Mesothelial cell of epicardium (in vitro differentiated cells): ENCODE results near the gene OTOG. TPM values are rescaled to one million over a fixed set of nuclear protein-coding genes. Genes with fewer than 3 reads are reported as not detected.

ENCODE experiments used
- DNase-seq, 2 experiments: peaks; one replicate each; pipeline ENCODE4 v3.0.0; 2021; ENCODE audit warnings: low spot score in 2 of 2; ENCODE audit not compliant: unreplicated experiment in 2 of 2
- H3K27ac Mint-ChIP-seq: 2 replicates; pipeline ENCODE4 v1.8.0; 2021; ENCODE audit warnings: mixed read lengths
- H3K27me3 Mint-ChIP-seq: 2 replicates; pipeline ENCODE4 v1.8.0; 2021; ENCODE audit warnings: low read depth, mixed read lengths
- H3K36me3 Mint-ChIP-seq: 2 replicates; pipeline ENCODE4 v1.8.0; 2021; ENCODE audit warnings: mixed read lengths
- H3K4me1 Mint-ChIP-seq: 2 replicates; pipeline ENCODE4 v1.8.0; 2021; ENCODE audit warnings: mixed read lengths
- H3K4me3 Mint-ChIP-seq: 2 replicates; pipeline ENCODE4 v1.8.0; 2021; ENCODE audit warnings: mild to moderate bottlenecking, moderate library complexity, mixed read lengths
- H3K9me3 Mint-ChIP-seq: 2 replicates; pipeline ENCODE4 v1.8.0; 2021; ENCODE audit warnings: mixed read lengths
- CTCF ChIP-seq: fragments of 200-600 bp; sonication (generic); IDR thresholded peaks from one replicate; pipeline ENCODE4 v1.5.0; 2021; ENCODE audit warnings: antibody characterized with exemption; ENCODE audit not compliant: unreplicated experiment
- total RNA-seq: library from RNA; stranded (reverse); gene quantifications from 3 replicates; pipeline ENCODE4 v1.2.1, GENCODE V29; 2021

OTOG gene
- total RNA-seq, 1 donor from 2014 or later = 1.8 TPM

- DNase-seq = no peak
- peaks cover 4% of the 10 kb centered on the region for H3K4me1 Mint-ChIP-seq
- no peak overlapping the region for H3K27ac Mint-ChIP-seq
- H3K27me3 Mint-ChIP-seq = peaks cover 69% of the 10 kb centered on the region
- no peaks in the 10 kb centered on the region for H3K9me3 Mint-ChIP-seq
- no peak overlapping the region for H3K4me3 Mint-ChIP-seq
- TF ChIP-seq CTCF = no peak
- no peaks in the 10 kb centered on the region for H3K36me3 Mint-ChIP-seq
These were observed 6.3 kb upstream of the OTOG start for GRCh38 chr11:17540807-17541206.

- TF ChIP-seq CTCF = no peak
- no peak for DNase-seq
- Mint-ChIP-seq H3K9me3 (no peaks in the 10 kb centered on the region), H3K27me3 (peaks cover 71% of the 10 kb centered on the region), H3K36me3 (no peaks in the 10 kb centered on the region), H3K4me1 (peaks cover 4% of the 10 kb centered on the region), H3K27ac (no peak overlapping the region), H3K4me3 (no peak overlapping the region)
These were observed 5.7 kb upstream of the OTOG start for GRCh38 chr11:17541330-17541885.

GRCh38 chr11:17542249-17542648, 4.8 kb upstream of the OTOG start:
- no peak for DNase-seq
- H3K27me3 Mint-ChIP-seq = peaks cover 73% of the 10 kb centered on the region
- TF ChIP-seq CTCF = no peak

GRCh38 chr11:17543041-17543440, 4.0 kb upstream of the OTOG start:
- no peak overlapping the region for H3K4me3 Mint-ChIP-seq
- no peaks in the 10 kb centered on the region for H3K36me3 Mint-ChIP-seq
- DNase-seq = no peak
- H3K27me3 Mint-ChIP-seq = peaks cover 71% of the 10 kb centered on the region
- no peak for TF ChIP-seq CTCF
- peaks cover 15% of the 10 kb centered on the region for H3K4me1 Mint-ChIP-seq
- H3K27ac Mint-ChIP-seq = no peak overlapping the region
- no peaks in the 10 kb centered on the region for H3K9me3 Mint-ChIP-seq

More at GRCh38 chr11:17542249-17542648, 4.8 kb upstream of the OTOG start:
- H3K4me1 Mint-ChIP-seq = peaks cover 10% of the 10 kb centered on the region
- H3K9me3 Mint-ChIP-seq = no peaks in the 10 kb centered on the region
- no peak overlapping the region for H3K27ac Mint-ChIP-seq
- no peaks in the 10 kb centered on the region for H3K36me3 Mint-ChIP-seq
- no peak overlapping the region for H3K4me3 Mint-ChIP-seq

- Mint-ChIP-seq H3K4me3 (peak overlapping the region; percentile 3), H3K27me3 (peaks cover 68% of the 10 kb centered on the region), H3K4me1 (peaks cover 15% of the 10 kb centered on the region), H3K9me3 (no peaks in the 10 kb centered on the region), H3K36me3 (no peaks in the 10 kb centered on the region), H3K27ac (no peak overlapping the region)
- no peak for DNase-seq
- no peak for TF ChIP-seq CTCF
These were observed 3.4 kb upstream of the OTOG start for GRCh38 chr11:17543574-17544180.
